HG03354 (cell line): ENCODE data around the gene GPR39.
"Not testable (repeated sequence)": the region's sequence is repeated elsewhere in the genome, so short reads cannot be mapped to it uniquely, and the experiment has no call there.

Experiments
- ATAC-seq: cut with Tn5 transposase; IDR thresholded peaks from one replicate; pipeline ENCODE4 v1.9.1; 2021; ENCODE audit warnings: mild to moderate bottlenecking; ENCODE audit not compliant: unreplicated experiment, poor library complexity, severe bottlenecking

Gene GPR39

DNA sequence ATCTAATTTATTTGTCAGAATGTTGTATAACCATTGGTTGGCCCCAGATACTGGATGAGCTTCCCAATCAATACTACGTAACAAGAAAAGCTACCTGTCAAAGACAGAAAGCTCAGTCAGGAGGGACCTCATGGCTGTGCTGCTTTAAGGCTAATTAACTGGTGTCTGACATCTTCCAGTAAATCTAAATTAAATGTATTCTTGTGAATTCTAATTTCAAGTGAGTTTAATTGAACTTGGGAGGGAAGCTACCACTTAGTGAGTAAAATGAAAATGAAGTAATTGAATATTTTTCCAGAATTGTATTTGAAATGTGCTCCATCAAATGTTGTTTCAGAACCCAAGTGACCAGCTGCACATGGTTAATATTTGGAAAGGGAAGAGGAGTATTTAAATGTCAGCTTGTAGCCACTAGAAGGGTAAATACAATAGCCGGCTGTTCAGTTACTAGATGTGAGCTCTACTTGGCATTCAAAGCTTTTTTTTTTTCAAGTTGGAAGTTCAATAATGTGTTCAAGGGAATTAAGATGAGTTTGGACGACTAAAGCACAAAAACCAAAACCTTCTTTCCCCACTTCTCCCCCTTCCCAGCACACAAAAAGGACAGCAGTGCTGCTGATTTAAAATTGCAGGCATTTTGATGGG lies 62.0 kb downstream of the GPR39 start:
- no peak for ATAC-seq

DNA sequence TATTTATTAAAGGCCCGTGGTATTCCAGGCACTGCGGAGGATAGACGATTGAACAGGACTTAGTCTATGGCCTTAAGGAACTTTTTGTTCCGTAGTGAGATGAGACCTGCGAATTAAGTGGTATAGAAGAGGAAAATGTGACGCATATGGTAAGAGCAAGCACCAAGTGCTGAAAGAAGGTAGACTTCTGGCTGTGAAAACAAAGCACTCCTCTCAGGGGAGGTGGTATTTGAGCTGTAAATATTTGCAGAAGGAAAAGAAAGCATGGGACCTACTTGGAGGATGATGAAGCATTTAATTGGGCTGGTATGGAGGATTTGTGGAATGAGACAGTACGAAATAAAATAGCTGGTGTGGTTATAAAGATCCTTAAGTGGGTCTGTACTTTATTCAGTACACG lies 62.5 kb downstream of the GPR39 start:
- ATAC-seq, result no peak

DNA sequence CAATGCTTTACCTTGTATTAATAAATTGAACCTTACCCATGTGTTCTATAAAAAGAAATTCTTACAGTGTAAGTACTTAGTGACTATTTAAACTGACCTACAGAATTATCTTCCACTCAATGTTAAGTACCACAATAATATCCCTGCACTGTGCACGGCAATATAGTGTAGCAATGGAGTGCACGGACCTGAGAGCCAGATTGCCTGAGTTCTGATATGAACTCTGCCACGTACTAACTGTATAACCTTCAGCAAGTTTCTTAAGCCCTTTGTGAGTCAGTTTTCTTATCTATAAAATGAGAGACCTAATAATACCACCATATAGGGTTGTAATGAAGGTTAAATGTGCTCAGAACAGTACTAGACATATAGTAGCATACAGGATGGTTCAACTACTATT lies 66.2 kb downstream of the GPR39 start:
- ATAC-seq, result no peak

DNA sequence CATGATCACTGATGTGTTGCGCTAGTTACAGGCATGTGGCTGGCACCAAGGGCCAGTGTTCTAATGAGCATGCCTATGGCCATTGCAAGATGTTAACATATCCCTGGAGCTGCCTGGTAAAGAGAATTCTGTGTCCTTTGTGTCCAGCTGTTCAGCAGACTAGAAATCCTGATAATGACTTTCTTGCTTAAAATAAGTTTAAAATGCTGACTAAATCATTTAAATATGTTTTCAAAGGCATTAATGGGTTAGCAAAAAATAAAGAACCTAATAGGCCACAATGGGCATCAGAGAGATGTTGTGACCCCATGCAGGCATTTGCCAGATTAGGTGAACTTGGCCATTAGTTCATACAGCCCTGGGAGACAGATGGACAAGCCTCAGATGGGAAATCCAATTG lies 67.5 kb downstream of the GPR39 start:
- no peak for ATAC-seq

DNA sequence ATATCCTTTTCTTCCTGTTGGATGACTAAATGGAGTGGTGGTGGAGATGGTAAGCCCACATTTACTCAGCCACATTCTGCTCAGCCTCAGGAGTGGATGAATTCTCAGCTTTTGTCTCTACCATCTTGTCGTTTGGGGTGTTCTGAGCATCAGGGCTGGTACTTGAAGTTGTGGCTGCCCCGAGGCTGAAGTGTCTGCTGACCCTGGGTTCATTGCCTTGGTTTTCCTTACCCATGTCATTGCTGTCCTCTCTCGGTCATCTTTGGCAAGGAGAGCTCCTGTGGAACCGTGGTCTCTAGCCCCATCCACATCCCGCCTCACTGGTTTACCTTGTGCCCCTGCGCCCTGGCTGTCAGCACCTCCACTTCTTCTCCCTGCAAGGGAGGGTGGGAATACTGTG lies 71.9 kb downstream of the GPR39 start:
- ATAC-seq, result no peak

DNA sequence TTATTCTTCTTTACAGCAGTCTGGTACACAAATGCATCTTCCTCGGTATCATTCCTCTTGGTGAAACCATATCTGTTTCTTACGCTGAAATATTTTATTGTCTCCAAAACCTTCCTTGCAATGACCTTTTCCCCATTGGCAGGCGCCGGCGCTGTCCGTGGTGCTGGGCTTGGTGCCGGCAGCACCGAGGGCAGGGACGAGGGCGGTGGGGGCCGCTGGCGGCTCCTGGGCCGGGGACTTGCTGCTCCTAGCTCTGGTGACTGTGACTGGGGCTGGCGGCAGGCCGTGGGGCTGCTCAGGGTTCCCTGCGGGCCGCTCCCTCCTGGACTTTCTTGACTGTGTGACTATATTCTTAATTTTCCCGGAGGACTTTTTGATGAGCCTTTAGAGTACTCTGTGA lies 72.5 kb downstream of the GPR39 start:
- no peak for ATAC-seq

- ATAC-seq, result no peak
These were observed 79.3 kb downstream of the GPR39 start for GRCh38 chr2:132495881-132496280.

DNA sequence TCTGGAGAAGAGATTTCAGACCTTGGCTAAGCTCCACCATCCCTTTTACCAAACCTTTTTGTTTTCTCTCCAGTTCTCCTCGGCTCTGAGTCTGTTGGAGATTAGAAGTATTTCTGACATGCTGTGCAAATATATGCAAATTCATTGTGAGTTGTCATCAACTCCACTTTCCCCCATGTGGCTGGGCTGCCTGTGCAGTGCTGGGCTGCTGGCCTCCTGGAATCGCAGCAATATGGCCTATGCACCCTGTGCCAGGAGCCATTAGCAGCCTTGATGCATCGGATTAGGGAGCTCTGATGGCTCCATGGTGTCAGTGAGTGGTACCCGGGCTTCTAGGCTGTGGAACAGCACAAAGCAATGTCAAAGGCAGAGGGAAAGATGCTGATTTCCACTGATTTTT lies 80.0 kb downstream of the GPR39 start:
- no peak for ATAC-seq

DNA sequence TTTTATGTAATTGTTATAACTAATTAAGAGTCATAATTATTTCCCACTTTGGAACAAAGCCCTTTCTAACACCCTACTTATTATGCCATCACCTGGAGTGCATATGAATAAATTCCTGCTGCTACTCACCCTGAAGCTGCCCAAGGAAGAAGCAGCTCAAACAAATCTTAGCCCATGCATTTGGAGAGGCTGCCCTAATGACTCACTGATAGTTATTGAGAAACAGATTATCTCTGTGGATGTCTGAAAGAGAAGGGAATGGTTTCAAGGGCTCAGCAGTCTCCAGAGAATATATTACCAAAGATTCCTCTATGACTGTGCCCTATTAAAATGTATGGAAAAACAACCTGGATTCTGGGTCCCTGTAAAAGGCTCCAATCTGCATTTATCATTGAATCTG lies 81.0 kb downstream of the GPR39 start:
- ATAC-seq, result no peak

DNA sequence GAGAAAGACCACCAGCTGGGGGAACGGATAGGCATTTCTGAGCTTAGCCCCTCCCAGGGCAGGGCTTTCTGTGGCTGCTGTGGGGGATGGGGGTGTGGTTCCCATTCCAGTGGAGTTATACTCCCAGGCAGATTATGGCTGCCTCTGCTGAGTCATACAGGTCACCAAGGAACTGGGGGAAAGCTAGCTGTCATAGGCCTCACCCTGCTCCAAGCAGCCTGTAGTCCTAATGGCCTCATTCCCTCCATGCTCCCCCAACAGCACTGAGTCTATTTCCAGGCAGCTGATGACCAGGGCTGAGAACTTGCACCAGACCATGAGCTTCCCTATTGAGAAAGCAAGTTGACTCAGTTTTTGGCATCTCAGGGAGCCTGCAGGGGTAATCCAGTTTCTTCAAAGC lies 87.1 kb downstream of the GPR39 start:
- no peak for ATAC-seq

- no peak for ATAC-seq
These were observed 98.4 kb downstream of the GPR39 start for GRCh38 chr2:132515010-132515409.

GRCh38 chr2:132517386-132517785 lies 100.8 kb downstream of the GPR39 start:
- no peak for ATAC-seq

GRCh38 chr2:132518302-132518701 lies 101.7 kb downstream of the GPR39 start:
- no peak for ATAC-seq

DNA sequence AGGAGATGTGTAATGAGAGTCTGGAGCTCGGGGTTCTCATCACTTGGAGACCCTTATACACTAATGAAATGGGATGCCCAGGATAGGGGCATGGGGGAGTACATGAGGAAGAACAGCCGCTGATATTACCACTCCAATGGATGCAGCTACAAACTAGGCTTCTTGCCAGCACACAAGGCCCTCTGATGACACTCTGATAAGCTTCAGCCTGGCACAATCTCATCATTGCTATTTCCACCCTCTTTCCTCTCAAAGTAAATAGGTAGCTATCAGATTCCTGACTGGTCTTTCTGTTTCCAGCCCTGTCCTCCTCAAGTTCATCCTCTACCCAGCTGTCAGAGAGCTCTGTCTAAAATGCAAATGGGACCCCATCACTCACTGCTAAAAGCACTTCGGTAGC lies 103.0 kb downstream of the GPR39 start:
- ATAC-seq, result no peak

- no peak for ATAC-seq
These were observed 104.7 kb downstream of the GPR39 start for GRCh38 chr2:132521341-132521740.

DNA sequence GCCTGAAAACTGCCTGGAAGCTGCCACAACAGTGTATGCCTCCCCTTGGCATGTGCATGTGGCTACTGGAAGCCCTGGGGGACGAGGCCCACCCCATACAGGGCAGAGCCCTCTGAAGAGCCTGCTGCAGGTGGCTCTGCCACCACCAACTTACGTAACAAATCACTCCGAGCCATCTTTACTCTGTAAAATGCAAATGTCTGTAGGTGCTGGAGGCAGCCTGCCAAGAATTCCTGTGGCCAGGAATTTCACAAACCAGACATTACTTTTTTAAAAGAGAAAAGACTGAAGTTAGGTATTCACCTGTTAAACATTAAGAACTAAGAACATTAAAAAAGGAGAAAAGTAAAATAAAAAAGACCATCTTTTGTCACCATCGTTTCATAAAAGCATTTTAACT lies 106.3 kb downstream of the GPR39 start:
- ATAC-seq, result no peak

- not testable (repeated sequence) for ATAC-seq
These were observed 120.5 kb downstream of the GPR39 start for GRCh38 chr2:132537061-132537460.

GRCh38 chr2:132538331-132538855 lies 121.8 kb downstream of the GPR39 start:
- no peak for ATAC-seq

GRCh38 chr2:132540166-132540565 lies 123.6 kb downstream of the GPR39 start:
- no peak for ATAC-seq

- no peak for ATAC-seq
These were observed 126.5 kb downstream of the GPR39 start for GRCh38 chr2:132542953-132543569.

DNA sequence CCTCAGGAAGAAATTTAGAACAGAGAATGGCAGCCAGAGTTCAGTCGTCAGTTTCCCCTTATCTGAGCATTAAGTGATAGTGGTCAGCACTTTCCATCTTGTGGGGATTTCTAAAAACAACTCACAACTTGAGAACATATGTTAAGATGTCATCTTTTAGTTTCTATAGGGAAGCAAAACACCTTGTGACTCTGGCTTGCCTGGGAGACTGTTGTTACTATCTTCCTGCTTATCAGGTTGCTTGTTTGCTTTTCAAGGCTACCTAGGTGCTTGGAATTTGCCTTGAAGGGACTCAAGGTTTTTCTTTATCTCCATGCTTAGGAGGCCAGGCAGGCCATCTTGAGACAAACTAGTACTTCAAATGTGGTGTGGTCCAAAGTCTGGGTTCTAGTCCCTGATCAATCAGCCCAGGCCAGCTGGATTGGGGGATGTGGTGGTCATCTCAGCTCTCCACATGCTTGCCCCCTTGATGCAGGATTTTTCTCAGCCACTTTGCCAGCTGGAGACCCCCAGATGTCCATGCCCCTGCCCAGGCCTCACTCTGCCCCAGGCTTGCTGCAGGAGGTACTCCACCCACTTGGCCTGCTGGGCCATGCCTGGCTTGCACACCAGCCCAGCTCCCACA lies 127.5 kb downstream of the GPR39 start:
- ATAC-seq, result no peak
